ENCODE measurements around the gene SURF6.

The SURF6 gene

GRCh38 chr9:133334161-133334560 lies 1.8 kb downstream of the SURF6 start:
- H4K91ac ChIP-seq (ENCODE audit: low read depth, low read length, poor library complexity), result no peak overlapping the region
- no peaks in the 10 kb centered on the region for H3K27me3 ChIP-seq (ENCODE audit: control insufficient read depth in 3 of 3, insufficient read depth in 3 of 3, low read depth in 1 of 3, low read length in 3 of 3)
- H3K18ac ChIP-seq (ENCODE audit: low read length), result no peak overlapping the region
- H2BK15ac ChIP-seq (ENCODE audit: low read length), result no peak overlapping the region
- peaks cover 5 to 6% of the 10 kb centered on the region in 2 donors for H3K4me1 ChIP-seq (ENCODE audit: control insufficient read depth in 2 of 2, insufficient read depth in 1 of 2, low read depth in 1 of 2, low read length in 2 of 2)
- H2BK12ac ChIP-seq (ENCODE audit: low read length), result no peak overlapping the region
- no peak overlapping the region for H3K14ac ChIP-seq (ENCODE audit: low read length)
- H3K27ac ChIP-seq (replicated peaks; ENCODE audit: low read length), result no peak overlapping the region
- H4K8ac ChIP-seq (ENCODE audit: low read depth, low read length), result no peak overlapping the region
- no peak for DNase-seq (ENCODE audit: low spot score)
- H3K9me3 ChIP-seq (replicated peaks in 1 of 2; ENCODE audit: control insufficient read depth in 2 of 2, insufficient read depth in 1 of 2, low read depth in 1 of 2, low read length in 2 of 2), result no peaks in the 10 kb centered on the region
- no peak overlapping the region for H3K4ac ChIP-seq (ENCODE audit: low read length)
- H3K79me1 ChIP-seq (ENCODE audit: low read depth, low read length), result peaks cover 12% of the 10 kb centered on the region
- no peak overlapping the region for H2AFZ ChIP-seq (ENCODE audit: low read length)
- no peak overlapping the region for H2BK120ac ChIP-seq (ENCODE audit: low read depth, low read length)
- H3K4me3 ChIP-seq (ENCODE audit: low read length in 2 of 2), result no peak overlapping the region
- no peak overlapping the region for H3K4me2 ChIP-seq (ENCODE audit: insufficient read depth, low read length, poor library complexity, severe bottlenecking)
- no CpG with 5 or more reads among the region's 6 CpGs for WGBS, 2 donors (ENCODE audit: extremely low coverage in 2 of 2, insufficient read length in 2 of 2, insufficient replicate concordance in 1 of 2)
- no peak overlapping the region for H2BK5ac ChIP-seq (ENCODE audit: low read length)
- H3K23ac ChIP-seq (ENCODE audit: low read depth, low read length, poor library complexity), result no peak overlapping the region
- H3K36me3 ChIP-seq (replicated peaks in 1 of 2; ENCODE audit: control insufficient read depth in 2 of 2, insufficient read depth in 2 of 2, low read length in 2 of 2), result peaks cover 41 to 68% of the 10 kb centered on the region in 2 donors
- H2AK5ac ChIP-seq (ENCODE audit: low read depth, low read length), result no peak overlapping the region
- no peak overlapping the region for H3K9ac ChIP-seq (ENCODE audit: low read depth, low read length, poor library complexity)

- H3K79me1 ChIP-seq (ENCODE audit: low read depth, low read length), result peaks cover 12% of the 10 kb centered on the region
- H2BK15ac ChIP-seq (ENCODE audit: low read length), result no peak overlapping the region
- H2BK12ac ChIP-seq (ENCODE audit: low read length), result no peak overlapping the region
- no peak overlapping the region for H3K23ac ChIP-seq (ENCODE audit: low read depth, low read length, poor library complexity)
- H3K27me3 ChIP-seq (ENCODE audit: control insufficient read depth in 3 of 3, insufficient read depth in 3 of 3, low read depth in 1 of 3, low read length in 3 of 3), result no peaks in the 10 kb centered on the region
- no peak overlapping the region for H2BK5ac ChIP-seq (ENCODE audit: low read length)
- H3K4ac ChIP-seq (ENCODE audit: low read length), result no peak overlapping the region
- no peak overlapping the region for H3K14ac ChIP-seq (ENCODE audit: low read length)
- H2AFZ ChIP-seq (ENCODE audit: low read length), result no peak overlapping the region
- peaks cover 5 to 6% of the 10 kb centered on the region in 2 donors for H3K4me1 ChIP-seq (ENCODE audit: control insufficient read depth in 2 of 2, insufficient read depth in 1 of 2, low read depth in 1 of 2, low read length in 2 of 2)
- H3K4me2 ChIP-seq (ENCODE audit: insufficient read depth, low read length, poor library complexity, severe bottlenecking), result no peak overlapping the region
- H2BK120ac ChIP-seq (ENCODE audit: low read depth, low read length), result no peak overlapping the region
- no peak overlapping the region for H3K18ac ChIP-seq (ENCODE audit: low read length)
- no peak overlapping the region for H3K9ac ChIP-seq (ENCODE audit: low read depth, low read length, poor library complexity)
- no peak overlapping the region for H2AK5ac ChIP-seq (ENCODE audit: low read depth, low read length)
- no CpG with 5 or more reads among the region's 10 CpGs for WGBS, 2 donors (ENCODE audit: extremely low coverage in 2 of 2, insufficient read length in 2 of 2, insufficient replicate concordance in 1 of 2)
- H4K8ac ChIP-seq (ENCODE audit: low read depth, low read length), result no peak overlapping the region
- H4K91ac ChIP-seq (ENCODE audit: low read depth, low read length, poor library complexity), result no peak overlapping the region
- no peaks in the 10 kb centered on the region for H3K9me3 ChIP-seq (replicated peaks in 1 of 2; ENCODE audit: control insufficient read depth in 2 of 2, insufficient read depth in 1 of 2, low read depth in 1 of 2, low read length in 2 of 2)
- no peak overlapping the region for H3K27ac ChIP-seq (replicated peaks; ENCODE audit: low read length)
- DNase-seq (ENCODE audit: low spot score), result no peak
- peaks cover 36 to 62% of the 10 kb centered on the region in 2 donors for H3K36me3 ChIP-seq (replicated peaks in 1 of 2; ENCODE audit: control insufficient read depth in 2 of 2, insufficient read depth in 2 of 2, low read length in 2 of 2)
- H3K4me3 ChIP-seq (ENCODE audit: low read length in 2 of 2), result no peak overlapping the region
These were observed 2.4 kb downstream of the SURF6 start for GRCh38 chr9:133333566-133333965.

GRCh38 chr9:133333011-133333410 lies 3.0 kb downstream of the SURF6 start:
- H3K14ac ChIP-seq (ENCODE audit: low read length), result no peak overlapping the region
- H3K9me3 ChIP-seq (replicated peaks in 1 of 2; ENCODE audit: control insufficient read depth in 2 of 2, insufficient read depth in 1 of 2, low read depth in 1 of 2, low read length in 2 of 2), result no peaks in the 10 kb centered on the region
- H3K4me1 ChIP-seq (ENCODE audit: control insufficient read depth in 2 of 2, insufficient read depth in 1 of 2, low read depth in 1 of 2, low read length in 2 of 2), result peaks cover 5 to 6% of the 10 kb centered on the region in 2 donors
- H3K27me3 ChIP-seq (ENCODE audit: control insufficient read depth in 3 of 3, insufficient read depth in 3 of 3, low read depth in 1 of 3, low read length in 3 of 3), result no peaks in the 10 kb centered on the region
- no peak overlapping the region for H3K4me3 ChIP-seq (ENCODE audit: low read length in 2 of 2)
- no peak overlapping the region for H3K4me2 ChIP-seq (ENCODE audit: insufficient read depth, low read length, poor library complexity, severe bottlenecking)
- no peak overlapping the region for H2BK15ac ChIP-seq (ENCODE audit: low read length)
- no peak overlapping the region for H3K4ac ChIP-seq (ENCODE audit: low read length)
- no peak overlapping the region for H2BK5ac ChIP-seq (ENCODE audit: low read length)
- H2BK120ac ChIP-seq (ENCODE audit: low read depth, low read length), result no peak overlapping the region
- no peak overlapping the region for H2BK12ac ChIP-seq (ENCODE audit: low read length)
- H3K36me3 ChIP-seq (replicated peaks in 1 of 2; ENCODE audit: control insufficient read depth in 2 of 2, insufficient read depth in 2 of 2, low read length in 2 of 2), result peaks cover 36 to 61% of the 10 kb centered on the region in 2 donors
- DNase-seq (ENCODE audit: low spot score), result no peak
- H3K27ac ChIP-seq (replicated peaks; ENCODE audit: low read length), result no peak overlapping the region
- no peak overlapping the region for H4K8ac ChIP-seq (ENCODE audit: low read depth, low read length)
- H2AK5ac ChIP-seq (ENCODE audit: low read depth, low read length), result no peak overlapping the region
- no peak overlapping the region for H3K23ac ChIP-seq (ENCODE audit: low read depth, low read length, poor library complexity)
- no peak overlapping the region for H2AFZ ChIP-seq (ENCODE audit: low read length)
- no peak overlapping the region for H3K9ac ChIP-seq (ENCODE audit: low read depth, low read length, poor library complexity)
- H4K91ac ChIP-seq (ENCODE audit: low read depth, low read length, poor library complexity), result no peak overlapping the region
- WGBS, 2 donors (ENCODE audit: extremely low coverage in 2 of 2, insufficient read length in 2 of 2, insufficient replicate concordance in 1 of 2), result no CpG with 5 or more reads among the region's 11 CpGs
- H3K18ac ChIP-seq (ENCODE audit: low read length), result no peak overlapping the region
- peaks cover 12% of the 10 kb centered on the region for H3K79me1 ChIP-seq (ENCODE audit: low read depth, low read length)

- no peak overlapping the region for H2AFZ ChIP-seq (ENCODE audit: low read length)
- H3K4me1 ChIP-seq (ENCODE audit: control insufficient read depth in 2 of 2, insufficient read depth in 1 of 2, low read depth in 1 of 2, low read length in 2 of 2), result peaks cover 5 to 6% of the 10 kb centered on the region in 2 donors
- no peak overlapping the region for H3K27ac ChIP-seq (replicated peaks; ENCODE audit: low read length)
- H2BK120ac ChIP-seq (ENCODE audit: low read depth, low read length), result no peak overlapping the region
- H3K36me3 ChIP-seq (replicated peaks in 1 of 2; ENCODE audit: control insufficient read depth in 2 of 2, insufficient read depth in 2 of 2, low read length in 2 of 2), result peaks cover 35 to 55% of the 10 kb centered on the region in 2 donors
- no peak overlapping the region for H3K4me2 ChIP-seq (ENCODE audit: insufficient read depth, low read length, poor library complexity, severe bottlenecking)
- no peak overlapping the region for H3K4me3 ChIP-seq (ENCODE audit: low read length in 2 of 2)
- peaks cover 12% of the 10 kb centered on the region for H3K79me1 ChIP-seq (ENCODE audit: low read depth, low read length)
- H4K91ac ChIP-seq (ENCODE audit: low read depth, low read length, poor library complexity), result no peak overlapping the region
- no peak overlapping the region for H3K4ac ChIP-seq (ENCODE audit: low read length)
- no peak overlapping the region for H2AK5ac ChIP-seq (ENCODE audit: low read depth, low read length)
- H3K9me3 ChIP-seq (replicated peaks in 1 of 2; ENCODE audit: control insufficient read depth in 2 of 2, insufficient read depth in 1 of 2, low read depth in 1 of 2, low read length in 2 of 2), result peaks cover 0 to 1% of the 10 kb centered on the region in 2 donors
- no peak for DNase-seq (ENCODE audit: low spot score)
- H3K14ac ChIP-seq (ENCODE audit: low read length), result no peak overlapping the region
- no peak overlapping the region for H2BK5ac ChIP-seq (ENCODE audit: low read length)
- no peak overlapping the region for H3K23ac ChIP-seq (ENCODE audit: low read depth, low read length, poor library complexity)
- no peak overlapping the region for H3K18ac ChIP-seq (ENCODE audit: low read length)
- WGBS, 2 donors (ENCODE audit: extremely low coverage in 2 of 2, insufficient read length in 2 of 2, insufficient replicate concordance in 1 of 2), result no CpG with 5 or more reads among the region's 20 CpGs
- no peaks in the 10 kb centered on the region for H3K27me3 ChIP-seq (ENCODE audit: control insufficient read depth in 3 of 3, insufficient read depth in 3 of 3, low read depth in 1 of 3, low read length in 3 of 3)
- H2BK15ac ChIP-seq (ENCODE audit: low read length), result no peak overlapping the region
- H4K8ac ChIP-seq (ENCODE audit: low read depth, low read length), result no peak overlapping the region
- H3K9ac ChIP-seq (ENCODE audit: low read depth, low read length, poor library complexity), result no peak overlapping the region
- H2BK12ac ChIP-seq (ENCODE audit: low read length), result no peak overlapping the region
These were observed 3.6 kb downstream of the SURF6 start for GRCh38 chr9:133332381-133332730.

Data from neuronal stem cell (in vitro differentiated cells).